Thyroid gland (tissue), 4 donors: Measurements from ENCODE around the gene PCYOX1L.

Experiments used
- POLR2A ChIP-seq, 2 donors: fragments of 450-650 bp; IDR thresholded peaks; one replicate each; pipeline ENCODE4 v1.6.1; 2017; ENCODE audit warnings: antibody characterized with exemption in 2 of 2, mild to moderate bottlenecking in 2 of 2, moderate library complexity in 1 of 2
- TF ChIP-seq, protein P1 (sequence below), 6 experiments: fragments of 200-600 bp in 3 of 6; fragments of 450-650 bp in 3 of 6; sonication (generic) in 3 of 6; IDR thresholded peaks; one replicate each; pipeline ENCODE4 v1.5.1; 2016 to 2019; ENCODE audit warnings: antibody characterized with exemption in 6 of 6, mild to moderate bottlenecking in 2 of 6, inconsistent platforms in 1 of 6, moderate library complexity in 1 of 6

DNA sequence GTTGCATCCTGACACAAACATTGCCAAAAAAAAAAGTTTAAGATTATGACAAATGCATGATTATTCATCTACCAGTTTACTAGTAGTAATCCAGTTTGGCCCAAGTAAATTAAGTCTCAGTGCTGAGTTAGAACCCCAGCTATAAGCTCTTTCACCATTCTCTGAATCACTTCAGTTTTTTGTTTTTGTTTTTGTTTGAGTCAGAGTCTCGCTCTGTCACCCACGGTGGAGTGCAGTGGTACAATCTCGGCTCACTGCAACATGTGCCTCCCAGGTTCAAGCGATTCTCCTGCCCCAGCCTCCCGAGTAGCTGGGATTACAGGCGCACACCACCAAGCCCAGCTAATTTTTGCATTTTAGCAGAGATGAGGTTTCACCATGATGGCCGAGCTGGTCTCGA is 1.5 kb upstream of the PCYOX1L start:
- TF ChIP-seq, protein P1, sequence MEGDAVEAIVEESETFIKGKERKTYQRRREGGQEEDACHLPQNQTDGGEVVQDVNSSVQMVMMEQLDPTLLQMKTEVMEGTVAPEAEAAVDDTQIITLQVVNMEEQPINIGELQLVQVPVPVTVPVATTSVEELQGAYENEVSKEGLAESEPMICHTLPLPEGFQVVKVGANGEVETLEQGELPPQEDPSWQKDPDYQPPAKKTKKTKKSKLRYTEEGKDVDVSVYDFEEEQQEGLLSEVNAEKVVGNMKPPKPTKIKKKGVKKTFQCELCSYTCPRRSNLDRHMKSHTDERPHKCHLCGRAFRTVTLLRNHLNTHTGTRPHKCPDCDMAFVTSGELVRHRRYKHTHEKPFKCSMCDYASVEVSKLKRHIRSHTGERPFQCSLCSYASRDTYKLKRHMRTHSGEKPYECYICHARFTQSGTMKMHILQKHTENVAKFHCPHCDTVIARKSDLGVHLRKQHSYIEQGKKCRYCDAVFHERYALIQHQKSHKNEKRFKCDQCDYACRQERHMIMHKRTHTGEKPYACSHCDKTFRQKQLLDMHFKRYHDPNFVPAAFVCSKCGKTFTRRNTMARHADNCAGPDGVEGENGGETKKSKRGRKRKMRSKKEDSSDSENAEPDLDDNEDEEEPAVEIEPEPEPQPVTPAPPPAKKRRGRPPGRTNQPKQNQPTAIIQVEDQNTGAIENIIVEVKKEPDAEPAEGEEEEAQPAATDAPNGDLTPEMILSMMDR (IDR thresholded peaks at IDR 0.05) = no peak
- no peak for TF ChIP-seq POLR2A (IDR thresholded peaks at IDR 0.05)
